Left renal cortex interstitium (tissue), 4 donors: Measurements from ENCODE around the gene SSC5D. TPM values are rescaled to one million over a fixed set of nuclear protein-coding genes. Genes with fewer than 3 reads are reported as not detected.
A peak's percentile ranks its signal among the peaks of the same experiment; 100 is the strongest.

Source experiments
- DNase-seq, 4 donors: peaks; one replicate each; pipeline ENCODE4 v3.0.0-alpha.2; 2013; ENCODE audit warnings: low read depth in 4 of 4, low spot score in 2 of 4, missing footprints in 1 of 4
- polyA plus RNA-seq, 4 donors: library from polyadenylated mRNA; unstranded; fragments of 120-200 nt; gene quantifications; one replicate each; pipeline ENCODE4 v1.2.1, GENCODE V29; 2013; ENCODE audit not compliant: insufficient read length in 4 of 4

Gene SSC5D
- polyA plus RNA-seq, 4 donors: 1.4 to 3.1 (median 2.1) TPM

DNA sequence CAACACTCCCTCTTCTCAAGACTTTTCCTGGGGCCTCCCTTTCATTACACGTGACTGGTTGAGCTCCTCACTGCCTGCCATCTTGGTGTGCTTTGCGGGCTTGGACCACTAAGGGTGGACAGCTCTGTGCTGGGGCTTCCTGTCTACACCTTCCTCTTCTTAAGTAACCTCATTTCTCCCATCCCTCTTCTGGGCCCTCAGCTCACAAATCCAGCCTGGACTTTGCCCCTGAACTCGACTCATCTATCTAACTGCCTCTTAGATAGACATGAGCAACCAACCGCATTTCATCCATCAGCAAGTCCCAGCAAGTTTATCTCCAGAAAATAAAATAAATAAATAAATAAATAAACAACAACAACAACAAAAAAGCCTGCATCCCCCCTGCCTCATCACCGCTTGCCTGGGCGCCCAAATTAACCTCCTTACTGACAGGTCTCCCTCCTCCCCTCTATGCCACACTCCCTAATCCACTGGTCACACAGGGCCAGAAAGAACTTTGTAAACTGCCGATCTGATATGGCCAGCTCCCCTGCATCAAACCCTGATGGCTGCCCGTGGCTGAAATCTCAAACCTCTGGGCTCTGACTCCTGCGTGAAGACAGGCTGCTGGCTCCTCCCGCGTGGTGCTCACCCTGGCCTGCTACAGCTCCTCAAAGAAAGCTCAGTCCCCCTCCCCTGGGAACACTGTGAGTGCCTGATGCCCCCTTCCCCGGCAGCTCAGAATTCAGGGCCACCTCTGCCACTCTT, 34.5 kb upstream of the SSC5D start:
- DNase-seq: no peak

DNA sequence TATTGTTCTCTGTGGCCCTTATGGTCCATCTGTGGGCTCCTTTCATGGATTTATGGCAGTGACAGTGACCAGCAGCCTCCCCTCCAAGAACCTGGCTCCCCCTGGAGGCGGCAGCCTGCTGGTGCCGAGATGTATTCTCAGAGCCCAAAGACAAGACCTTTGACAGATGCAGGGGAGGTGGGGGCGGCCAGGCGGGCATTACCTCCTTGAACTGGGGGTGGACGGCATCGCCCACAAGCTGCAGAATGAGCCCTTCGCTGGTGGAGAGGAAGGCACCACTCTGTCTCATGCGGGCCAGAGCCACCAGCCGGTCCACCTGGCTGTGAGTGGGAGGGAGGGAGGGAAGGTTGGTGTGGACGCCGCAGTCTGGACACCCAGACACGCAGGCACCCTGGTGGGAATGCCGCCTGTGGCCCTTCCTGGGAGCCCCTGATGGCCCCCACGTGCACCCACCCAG, 33.4 kb upstream of the SSC5D start:
- no peak for DNase-seq

DNA sequence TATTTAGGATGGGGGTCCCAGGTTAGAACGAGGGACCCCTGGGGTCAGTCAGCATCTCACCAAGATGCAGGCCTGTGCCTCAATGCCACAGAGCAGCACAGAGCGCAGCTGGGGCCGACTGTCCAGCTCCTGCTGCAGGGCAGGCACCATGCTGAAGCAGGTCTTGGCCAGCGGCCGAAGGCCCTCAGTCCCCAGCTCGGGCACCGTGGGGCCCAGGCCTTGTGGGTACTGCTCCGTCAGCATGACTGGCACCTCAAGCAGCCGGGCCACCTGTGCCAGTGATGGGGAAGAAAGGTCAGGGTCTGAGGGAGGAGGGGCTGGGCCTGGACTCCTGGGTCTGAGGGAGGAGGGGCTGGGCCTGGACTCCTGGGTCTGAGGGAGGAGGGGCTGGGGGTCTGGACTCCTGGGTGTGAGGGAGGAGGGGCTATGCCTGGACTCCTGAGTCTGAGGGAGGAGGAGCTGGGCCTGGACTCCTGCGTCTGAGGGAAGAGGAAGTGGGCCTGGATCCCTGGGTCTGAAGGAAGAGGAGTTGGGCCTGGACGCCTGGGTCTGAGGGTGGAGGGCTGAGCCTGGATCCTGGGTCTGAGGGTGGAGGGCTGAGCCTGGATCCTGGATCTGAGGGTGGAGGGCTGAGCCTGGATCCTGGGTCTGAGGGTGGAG, 32.5 kb upstream of the SSC5D start:
- DNase-seq: no peak

DNA sequence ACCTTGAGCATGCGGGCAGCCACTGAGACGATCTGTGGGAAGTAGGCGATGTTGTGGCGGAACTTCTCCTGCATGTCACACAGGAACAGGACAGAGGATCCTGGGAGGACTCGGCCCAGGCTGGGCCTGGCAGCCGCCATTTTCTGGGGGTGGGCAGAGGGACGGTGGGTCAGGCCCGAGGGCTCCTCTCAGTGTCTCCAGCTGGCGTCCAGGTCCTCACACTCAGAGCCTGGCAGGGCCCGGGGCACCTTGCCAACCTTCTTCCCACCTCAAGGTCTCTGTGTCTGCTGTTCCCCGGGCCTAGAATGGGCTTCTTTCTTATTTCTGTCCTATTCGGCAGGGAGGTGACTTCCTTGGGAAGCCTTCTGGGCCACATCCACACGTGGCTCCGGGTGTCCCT, 31.9 kb upstream of the SSC5D start:
- DNase-seq: no peak

DNA sequence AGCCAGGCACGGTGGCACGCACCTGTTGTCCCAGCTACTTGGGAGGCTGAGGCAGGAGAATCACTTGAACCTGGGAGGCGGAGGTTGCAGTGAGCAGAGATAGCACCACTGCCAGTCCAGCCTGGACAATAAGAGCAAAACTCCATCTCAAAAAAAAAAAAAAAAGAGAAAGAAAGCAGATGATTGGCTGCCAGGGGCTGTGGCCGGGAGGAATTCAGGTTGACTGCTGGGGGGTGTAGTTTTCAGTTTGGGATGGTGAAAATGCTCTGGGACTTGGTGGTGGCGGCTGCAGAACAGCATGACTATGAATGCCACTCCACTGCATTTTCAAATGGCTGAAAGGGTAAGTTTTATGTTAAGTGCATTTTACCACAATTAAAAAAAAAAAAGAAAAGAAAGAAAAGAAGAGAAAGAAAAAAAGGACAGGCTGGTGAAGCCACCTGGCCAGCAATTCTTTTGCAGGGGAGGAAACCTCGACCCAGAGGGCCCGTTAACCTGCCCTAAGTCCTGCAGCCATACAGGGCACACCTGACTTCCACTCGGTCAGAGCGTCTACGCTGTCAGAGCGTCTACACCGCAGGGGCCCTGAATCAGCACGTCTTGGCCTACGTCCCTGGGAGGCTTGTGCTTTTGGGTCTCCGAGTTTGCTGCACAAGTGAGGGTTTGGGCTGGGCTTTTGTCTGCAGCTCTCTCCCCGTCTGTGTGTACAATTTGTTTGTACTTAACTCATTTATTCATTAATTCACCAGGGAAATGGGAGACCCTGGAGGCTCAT, 30.4 kb upstream of the SSC5D start:
- DNase-seq: no peak

DNA sequence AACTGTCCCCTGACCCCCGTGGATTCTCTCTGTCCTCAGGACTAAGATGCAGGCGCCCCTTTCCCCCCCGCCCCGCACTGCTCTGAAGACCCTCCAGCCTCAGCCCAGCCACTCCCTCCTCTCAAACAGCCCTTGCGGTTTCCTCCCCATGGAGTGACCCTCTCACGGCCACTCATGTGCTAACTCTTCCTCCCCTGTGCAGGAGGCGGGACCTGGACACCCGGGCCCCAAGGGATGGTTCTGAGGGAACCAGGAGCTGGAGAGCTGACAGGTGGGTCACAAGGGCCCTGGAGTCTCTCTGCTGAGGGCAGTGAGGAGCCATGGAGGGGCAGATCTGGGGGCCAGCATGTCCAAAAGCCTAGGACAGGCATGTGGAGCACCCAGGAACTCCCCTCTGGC, 28.7 kb upstream of the SSC5D start:
- no peak for DNase-seq

DNA sequence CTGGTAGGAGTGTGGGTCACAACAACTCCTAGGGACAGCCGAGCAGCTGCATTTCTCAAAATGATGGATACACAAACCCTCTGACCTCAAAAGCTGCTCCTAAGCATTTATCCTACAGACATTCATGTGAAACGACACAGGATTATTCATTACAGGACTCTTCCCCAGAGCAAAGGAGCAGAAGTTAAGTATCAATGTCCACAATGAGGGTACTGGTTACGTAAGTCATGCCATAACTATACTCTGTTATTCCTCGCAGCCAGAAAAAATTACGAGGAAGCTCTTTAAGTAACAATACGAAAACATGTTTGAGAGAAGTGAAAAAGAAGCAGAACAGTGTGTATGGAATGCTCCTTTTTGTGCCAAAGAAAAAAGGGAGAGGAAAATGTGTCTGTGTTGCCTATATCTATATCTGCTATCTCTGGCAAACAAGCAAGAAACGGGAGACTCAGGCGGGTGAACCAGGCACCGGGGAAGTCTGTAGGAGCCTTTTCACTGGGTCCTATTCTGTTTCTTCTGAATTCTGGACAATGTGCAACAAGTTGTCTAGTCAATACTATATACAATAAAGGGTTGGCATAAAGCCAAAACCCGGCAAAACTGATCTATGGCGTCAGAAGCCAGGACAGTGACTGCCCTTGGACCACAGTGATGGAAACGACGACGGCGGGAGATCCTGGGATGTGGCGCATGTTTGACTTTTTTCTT, 28.1 kb upstream of the SSC5D start:
- DNase-seq: no peak

DNA sequence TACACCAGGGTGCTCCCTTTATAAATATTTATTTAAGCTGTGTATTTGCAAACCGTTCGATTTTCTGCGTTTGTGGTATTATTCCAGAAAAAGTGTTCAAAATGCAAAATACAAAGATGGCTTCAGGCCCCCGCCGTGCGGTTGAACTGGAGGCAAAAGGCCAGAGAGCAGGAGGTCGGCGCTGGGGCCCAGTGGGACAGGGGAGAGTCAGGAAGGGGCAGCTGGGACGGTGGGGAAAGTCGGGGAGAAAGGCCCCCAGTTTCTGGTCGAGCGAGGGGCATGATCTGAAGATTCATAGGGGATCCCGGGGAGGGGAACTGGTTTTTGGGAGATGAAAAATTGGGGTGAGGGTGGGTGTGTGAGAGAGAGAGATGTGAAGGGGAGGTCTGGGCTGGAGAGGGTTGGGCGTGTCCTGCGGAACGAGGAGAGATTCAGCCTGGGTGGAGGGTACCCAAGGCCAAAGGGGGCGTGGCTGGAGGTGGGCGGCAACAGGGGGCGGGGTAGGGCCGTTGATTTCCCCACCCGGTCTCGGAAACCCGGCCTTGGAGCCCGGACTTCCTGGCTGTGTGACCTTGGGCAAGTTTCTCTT, 27.5 kb upstream of the SSC5D start:
- DNase-seq: no peak

DNA sequence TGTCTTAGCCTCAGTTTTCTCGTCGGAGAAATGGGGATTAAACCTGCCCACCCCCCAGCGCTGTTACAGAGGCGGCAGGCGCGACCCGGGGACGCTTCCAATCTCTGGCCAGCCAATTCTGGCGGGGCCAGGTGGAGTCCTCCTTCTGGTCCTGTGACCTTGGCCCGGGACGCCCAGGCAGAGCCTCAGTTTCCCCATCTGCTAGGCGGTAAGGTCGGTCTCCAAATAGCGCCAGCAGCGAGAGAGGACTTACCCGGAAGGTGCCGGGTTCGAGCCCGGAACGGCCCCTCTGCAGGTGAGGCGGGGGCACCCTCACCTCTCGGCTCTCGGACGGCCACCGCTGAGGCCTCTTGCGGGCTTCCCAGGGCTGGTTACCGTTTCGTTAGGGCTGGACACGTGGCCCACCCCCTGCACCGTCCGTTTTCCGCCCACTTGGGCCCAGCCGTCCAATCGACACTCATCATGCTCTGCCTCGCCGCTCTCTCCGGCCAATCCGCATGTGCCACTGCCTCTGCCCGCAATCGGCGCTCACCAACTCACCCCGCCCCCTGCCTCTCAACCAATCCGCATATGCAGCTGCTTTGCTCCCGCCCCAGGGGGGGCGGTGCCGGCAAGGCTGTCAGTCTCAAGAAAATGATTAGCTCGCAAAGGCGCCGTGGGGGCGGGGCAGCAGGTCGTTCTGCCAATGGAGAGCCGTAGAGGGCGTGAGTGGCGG, 26.8 kb upstream of the SSC5D start, which contains the start of gene ISOC2:
Gene ISOC2, minus strand, starts transcription at position 384 of the 715 bp plus-strand sequence. CDS start 5,156 bp downstream, outside the sequence.
- peak; percentile 92 to 100 (median 99) for DNase-seq

DNA sequence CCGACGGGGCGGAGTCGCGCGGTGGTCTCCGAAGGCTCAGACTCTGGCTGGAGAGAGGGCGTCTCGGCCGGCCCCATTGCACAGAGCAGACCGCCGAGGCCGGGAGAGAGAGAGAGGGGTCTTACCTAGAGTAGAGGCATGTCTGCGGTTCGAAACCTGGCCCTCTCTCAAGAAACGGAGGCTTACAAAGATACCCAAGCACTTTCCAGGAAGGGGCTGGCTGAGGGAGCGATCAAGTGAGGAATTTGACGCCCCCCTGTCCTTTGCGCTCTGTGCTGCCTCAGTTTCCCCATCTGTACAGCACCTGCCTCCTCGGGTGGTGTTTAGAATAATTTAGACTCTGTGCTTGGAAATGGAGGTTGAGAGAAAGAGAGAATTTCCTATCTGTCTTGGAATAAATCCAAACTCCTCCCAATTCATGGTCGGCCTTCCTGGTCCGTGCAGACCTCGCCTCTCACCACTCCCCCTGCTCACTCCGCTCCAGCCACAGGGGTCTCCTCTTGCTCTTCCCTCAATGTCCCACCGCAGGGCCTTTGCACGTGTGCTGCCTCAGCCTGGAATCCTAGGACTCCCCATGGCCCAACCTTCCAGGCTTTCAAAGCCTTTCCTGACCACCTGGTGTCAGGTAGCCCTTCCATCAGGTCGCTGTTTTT, 26.1 kb upstream of the SSC5D start:
- no peak for DNase-seq

DNA sequence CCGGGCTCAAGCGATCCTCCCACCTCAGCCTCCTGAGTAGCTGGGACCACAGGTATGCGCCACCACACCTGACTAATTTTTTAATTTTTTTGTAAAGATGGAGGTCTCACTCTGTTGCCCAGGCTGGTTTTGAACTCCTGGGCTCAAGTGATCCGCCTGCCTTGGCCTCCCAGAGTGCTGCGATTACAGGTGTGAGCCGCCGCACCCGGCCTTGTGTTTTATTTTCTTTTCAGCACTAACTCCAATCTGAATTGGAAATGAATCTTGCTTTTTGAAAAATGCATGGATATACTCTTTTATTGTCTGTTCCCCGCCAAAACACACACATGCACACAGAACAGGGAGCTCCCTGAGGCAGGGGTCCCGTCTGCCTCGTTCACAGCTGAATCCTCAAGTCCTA, 25.5 kb upstream of the SSC5D start:
- no peak for DNase-seq

DNA sequence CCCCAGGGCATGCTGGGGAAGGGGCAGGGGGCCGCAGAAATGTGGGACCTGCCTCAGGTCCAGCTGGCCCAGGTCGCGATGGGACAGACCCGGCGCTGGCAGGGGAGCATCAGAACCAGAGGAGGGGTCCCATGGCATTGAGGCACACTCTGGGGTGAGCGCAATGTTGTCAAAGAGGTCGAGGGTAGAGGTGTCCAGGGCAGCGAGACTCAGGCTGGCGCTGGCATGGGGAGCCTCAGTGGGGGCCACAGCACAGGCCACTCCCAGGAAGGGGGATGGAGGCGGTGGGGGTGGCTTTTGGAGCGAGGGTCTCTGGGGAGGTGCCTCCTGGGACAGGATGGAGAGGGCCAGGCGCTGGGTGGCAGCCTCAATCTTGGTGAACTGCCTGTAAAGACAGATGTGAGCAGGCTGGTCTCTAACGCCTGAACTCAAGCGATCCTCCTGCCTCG, 24.6 kb upstream of the SSC5D start:
- no peak for DNase-seq

DNA sequence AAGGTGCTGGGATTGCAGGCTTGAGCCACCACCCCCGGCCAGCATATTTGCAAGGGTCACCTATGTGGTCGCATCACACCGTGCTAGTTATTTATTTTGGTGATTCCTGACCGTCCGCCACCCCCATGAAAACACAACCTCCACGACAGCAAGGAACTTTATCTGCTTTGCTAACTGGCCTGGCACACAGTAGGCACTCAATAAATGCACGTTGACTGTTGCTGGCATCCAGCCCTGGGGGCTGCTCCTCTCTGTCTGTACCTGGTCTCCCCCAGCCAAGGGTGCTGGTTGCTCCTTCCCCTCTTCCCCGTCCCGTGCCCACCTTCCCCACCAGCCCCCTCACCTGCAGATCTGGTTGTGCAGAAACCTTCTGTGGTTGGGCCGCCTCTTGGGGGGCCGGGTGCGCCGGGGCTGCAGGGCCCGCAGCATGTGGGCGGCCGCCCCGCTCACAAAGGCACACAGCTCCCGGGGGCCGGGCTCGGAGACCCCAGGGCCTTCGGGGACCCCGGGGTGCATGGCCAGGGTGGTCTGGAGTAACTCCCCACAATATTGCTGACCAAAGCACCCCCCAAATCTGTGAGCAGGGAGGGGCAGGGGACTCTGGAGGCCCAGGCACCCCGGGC, 24.1 kb upstream of the SSC5D start:
- no peak for DNase-seq

DNA sequence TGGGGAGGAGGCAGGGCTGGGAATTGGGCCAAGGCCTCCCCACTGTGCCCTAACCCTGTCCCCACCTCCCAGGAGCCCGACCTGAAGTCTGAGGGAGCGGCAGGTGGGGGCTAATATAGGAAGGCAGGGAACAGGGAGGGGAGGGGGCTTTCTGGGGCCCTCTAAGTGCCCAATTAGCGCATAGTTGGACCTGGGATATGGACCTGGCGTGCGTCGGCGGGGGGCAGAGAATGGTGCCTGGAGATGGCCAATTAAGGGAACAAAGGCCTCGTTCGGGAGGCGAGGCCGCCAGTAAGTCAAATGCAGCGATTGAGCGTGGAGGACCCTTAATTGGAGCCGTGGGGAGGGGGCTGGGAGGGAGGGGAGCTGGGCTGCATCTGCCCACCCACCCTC, 23.6 kb upstream of the SSC5D start, which contains the start of gene C19orf85:
Gene C19orf85, minus strand, starts transcription at position 90 of the 393 bp plus-strand sequence. CDS start 197 bp downstream, outside the sequence.
- DNase-seq: no peak

DNA sequence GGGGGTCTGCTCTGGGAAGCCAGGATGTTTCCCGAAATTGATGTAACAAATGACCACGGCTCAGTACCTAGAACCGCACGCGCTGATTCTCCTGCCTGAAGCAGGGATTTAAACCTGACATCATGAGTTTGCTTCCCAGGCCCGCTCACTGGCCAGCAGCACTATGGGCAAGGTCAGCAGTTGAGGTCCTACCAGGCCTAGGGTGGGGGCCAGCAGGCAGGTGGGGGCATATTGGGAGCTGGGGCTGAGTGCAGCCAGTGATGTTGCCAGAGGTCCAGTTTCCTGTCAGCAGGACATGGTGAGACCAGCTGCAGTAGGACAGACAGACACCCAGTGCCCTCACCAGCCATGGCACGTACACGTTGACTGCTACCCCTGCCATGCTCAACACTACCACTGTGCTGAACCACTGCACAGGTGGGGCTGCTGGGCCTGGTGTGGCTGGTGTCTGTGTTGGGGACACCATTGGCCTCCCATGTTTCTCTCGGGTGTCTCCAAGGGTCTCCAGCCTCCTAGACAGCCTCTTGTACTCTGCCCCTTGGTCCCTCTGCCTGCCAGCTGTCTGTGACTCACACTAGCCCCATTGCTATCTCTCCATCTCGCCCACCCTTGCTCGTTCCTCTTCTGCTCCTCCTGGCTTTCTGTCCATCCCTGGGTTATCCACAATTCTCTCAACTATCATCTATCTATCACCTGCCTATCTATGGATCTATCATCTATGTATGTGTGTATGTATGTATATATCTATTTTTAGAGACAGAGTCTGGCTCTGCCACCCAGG, 22.6 kb upstream of the SSC5D start:
- no peak for DNase-seq

DNA sequence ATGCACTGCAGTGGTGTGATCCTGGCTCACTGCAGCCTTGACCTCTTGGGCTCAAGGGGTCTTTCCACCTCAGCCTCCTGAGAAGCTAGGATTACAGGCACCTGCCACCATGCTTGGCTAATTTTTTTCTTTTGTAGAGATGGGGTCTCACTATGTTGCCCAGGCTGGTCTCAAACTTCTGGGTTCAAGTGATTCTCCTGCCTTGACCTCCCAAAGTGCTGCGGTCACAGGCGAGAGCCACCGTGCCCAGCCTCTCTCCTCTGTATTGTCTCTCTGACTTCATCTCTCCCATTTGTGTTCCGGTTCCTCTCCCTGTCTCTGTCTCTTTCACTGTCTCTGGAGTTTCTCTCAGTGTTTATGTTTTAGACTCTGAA, 22.0 kb upstream of the SSC5D start:
- no peak for DNase-seq

DNA sequence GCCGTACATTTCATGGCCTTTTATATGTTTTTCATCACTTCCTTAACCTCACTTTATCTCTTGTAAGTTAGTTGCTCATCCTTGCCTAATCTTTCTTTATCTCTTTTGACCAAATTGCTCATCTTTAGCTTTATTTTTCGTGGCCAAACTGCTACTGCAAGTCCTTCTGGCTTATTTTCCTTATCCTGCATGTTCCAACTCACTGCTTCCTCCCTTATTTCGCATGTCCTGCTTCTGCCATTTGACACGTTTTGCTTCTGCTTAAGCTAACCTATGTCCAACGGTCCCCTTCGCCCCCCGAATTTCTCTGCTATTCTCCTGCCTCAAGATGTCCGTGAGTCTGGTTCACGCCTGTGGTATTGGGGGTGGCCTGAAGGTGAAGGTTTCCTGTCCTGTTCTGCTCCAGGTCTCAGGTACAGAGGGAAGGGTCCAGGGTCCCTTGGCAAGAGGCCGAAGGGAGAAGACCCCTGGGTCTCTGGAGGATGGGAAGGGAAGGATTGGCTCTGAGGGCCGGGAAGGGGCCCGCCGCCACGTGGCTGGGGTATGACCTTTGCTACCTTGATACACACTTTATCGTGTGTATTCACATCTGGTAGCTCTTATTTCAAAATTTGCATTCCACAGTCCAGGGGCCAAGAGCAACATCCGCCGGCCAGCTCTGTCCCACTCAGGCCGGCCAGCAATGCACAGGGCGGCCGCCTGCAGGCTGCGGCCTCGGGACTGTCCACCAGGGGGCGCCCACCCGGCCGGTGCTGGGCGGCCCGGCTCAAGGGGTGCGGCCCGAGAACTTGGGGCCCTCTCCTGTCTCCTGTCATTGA, 20.8 kb upstream of the SSC5D start:
- DNase-seq: no peak
